CD4-positive, alpha-beta T cell treated with Interleukin-6 at 100 ng/mL for 8 hours (primary cell): ENCODE data around the gene KIR3DL2.
"Not testable (repeated sequence)": the region's sequence is repeated elsewhere in the genome, so short reads cannot be mapped to it uniquely, and the experiment has no call there.

ENCODE experiments used
- DNase-seq: peaks from one replicate; pipeline ENCODE4 v3.0.0-alpha.2; 2020; ENCODE audit warnings: mixed read lengths, low spot score

The KIR3DL2 gene

GRCh38 chr19:54871696-54872095 lies 21.5 kb downstream of the KIR3DL2 start:
- DNase-seq, result no peak

- DNase-seq, result no peak
Observed at GRCh38 chr19:54873990-54874389, 23.7 kb downstream of the KIR3DL2 start, which contains the start of gene FCAR. TSS of gene FCAR (plus strand) at chr19:54874235. CDS start at chr19:54874290, 55 bp downstream.

GRCh38 chr19:54875506-54875905 lies 25.3 kb downstream of the KIR3DL2 start:
- no peak for DNase-seq

- DNase-seq, result no peak
Observed at GRCh38 chr19:54877471-54877870, 27.2 kb downstream of the KIR3DL2 start.

- DNase-seq, result no peak
Observed at GRCh38 chr19:54881884-54882283, 31.6 kb downstream of the KIR3DL2 start.

- no peak for DNase-seq
Observed at GRCh38 chr19:54882758-54883157, 32.5 kb downstream of the KIR3DL2 start.

GRCh38 chr19:54883228-54883627 lies 33.0 kb downstream of the KIR3DL2 start:
- no peak for DNase-seq

- DNase-seq, result no peak
Observed at GRCh38 chr19:54888239-54888638, 38.0 kb downstream of the KIR3DL2 start.

- no peak for DNase-seq
Observed at GRCh38 chr19:54889566-54889965, 39.3 kb downstream of the KIR3DL2 start.

GRCh38 chr19:54893406-54893805 lies 43.2 kb downstream of the KIR3DL2 start:
- no peak for DNase-seq

- DNase-seq, result not testable (repeated sequence)
Observed at GRCh38 chr19:54894106-54894505, 43.9 kb downstream of the KIR3DL2 start.

GRCh38 chr19:54896036-54896435 lies 45.8 kb downstream of the KIR3DL2 start:
- no peak for DNase-seq

GRCh38 chr19:54898685-54899084 lies 48.4 kb downstream of the KIR3DL2 start:
- DNase-seq, result not testable (repeated sequence)

- DNase-seq, result not testable (repeated sequence)
Observed at GRCh38 chr19:54899646-54900045, 49.4 kb downstream of the KIR3DL2 start.

- DNase-seq, result not testable (repeated sequence)
Observed at GRCh38 chr19:54901153-54901552, 50.9 kb downstream of the KIR3DL2 start.

- no peak for DNase-seq
Observed at GRCh38 chr19:54902061-54902460, 51.8 kb downstream of the KIR3DL2 start.

GRCh38 chr19:54903303-54903702 lies 53.1 kb downstream of the KIR3DL2 start:
- DNase-seq, result no peak

- DNase-seq, result not testable (repeated sequence)
Observed at GRCh38 chr19:54904261-54904660, 54.0 kb downstream of the KIR3DL2 start.

GRCh38 chr19:54905421-54905802 lies 55.2 kb downstream of the KIR3DL2 start:
- no peak for DNase-seq

GRCh38 chr19:54905803-54906511 lies 55.7 kb downstream of the KIR3DL2 start, which contains the start of gene NCR1:
TSS of gene NCR1 (plus strand) at chr19:54906148. CDS start at chr19:54906188, 40 bp downstream.
- DNase-seq, result no peak

GRCh38 chr19:54906819-54907218 lies 56.6 kb downstream of the KIR3DL2 start:
- no peak for DNase-seq

- not testable (repeated sequence) for DNase-seq
Observed at GRCh38 chr19:54907899-54908298, 57.7 kb downstream of the KIR3DL2 start.
